Measurements from ENCODE around the gene MYO1E. TPM values are rescaled to one million over a fixed set of nuclear protein-coding genes. Genes with fewer than 3 reads are reported as not detected.

The MYO1E gene
- total RNA-seq, 2 donors from 2014 or later = 47.8 to 65.6 TPM

DNA sequence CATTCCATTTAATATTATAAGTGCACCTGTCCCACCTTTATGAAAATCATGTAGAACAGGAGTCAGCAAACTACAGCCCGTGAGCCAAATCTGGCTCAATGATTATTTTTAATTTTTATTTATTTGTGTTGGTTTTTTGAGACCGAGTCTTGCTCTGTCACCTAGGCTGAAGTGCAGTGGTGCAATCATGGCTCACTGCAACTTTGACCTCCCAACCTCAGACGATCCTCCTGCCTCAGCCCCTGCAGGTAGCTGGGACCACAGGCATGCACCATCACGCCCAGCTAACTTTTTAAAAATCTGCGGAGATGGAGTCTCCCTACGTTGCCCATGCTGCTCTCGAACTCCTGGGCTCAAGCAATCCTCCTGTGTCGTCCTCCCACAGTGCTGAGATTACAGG, 42.0 kb downstream of the MYO1E start:
- 85% methylated on average over 7 to 8 of the region's 8 CpGs for WGBS, 2 experiments (ENCODE audit: insufficient coverage in 1 of 2, insufficient read length in 1 of 2)
- H3K36me3 Mint-ChIP-seq (ENCODE audit: low read depth) = no peaks in the 10 kb centered on the region

DNA sequence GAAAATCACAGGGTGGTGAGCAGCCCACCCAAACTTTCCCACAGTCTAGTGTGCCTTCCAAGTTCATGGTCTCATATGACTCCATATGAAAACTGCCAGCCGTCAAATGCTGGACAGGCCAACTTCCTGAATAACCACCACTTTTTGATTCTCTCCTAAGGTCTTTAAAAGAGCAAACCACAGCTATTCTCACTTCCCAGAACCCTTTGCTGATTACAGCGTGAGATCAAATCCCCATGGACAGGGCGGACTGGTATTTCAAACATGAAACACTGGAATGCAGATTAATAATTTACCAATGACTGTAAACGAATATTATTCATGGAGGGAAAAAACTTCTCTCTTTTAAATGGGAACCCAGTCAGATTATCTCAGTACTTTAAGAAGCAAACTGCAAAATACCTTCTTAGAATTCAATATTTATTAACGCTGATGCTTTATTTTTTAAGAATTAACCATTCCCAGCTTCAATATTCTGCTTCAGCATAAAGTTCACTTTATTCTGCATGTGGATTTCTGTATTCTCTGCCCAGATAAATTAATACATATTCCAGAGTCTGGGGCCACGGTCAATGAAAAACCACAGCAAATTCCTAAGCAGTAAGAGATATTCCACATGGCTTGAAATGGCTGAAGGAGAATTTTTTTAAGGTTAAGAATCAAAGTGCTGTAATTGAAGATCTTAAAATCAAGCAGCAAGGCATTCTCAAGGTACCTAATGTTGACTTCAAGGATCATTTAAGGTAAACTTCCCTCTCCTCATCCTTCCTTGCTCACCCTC, 42.9 kb downstream of the MYO1E start:
- 93% methylated on average over 3 to 6 of the region's 6 CpGs for WGBS, 2 experiments (ENCODE audit: insufficient coverage in 1 of 2, insufficient read length in 1 of 2)
- TF ChIP-seq, protein P1, sequence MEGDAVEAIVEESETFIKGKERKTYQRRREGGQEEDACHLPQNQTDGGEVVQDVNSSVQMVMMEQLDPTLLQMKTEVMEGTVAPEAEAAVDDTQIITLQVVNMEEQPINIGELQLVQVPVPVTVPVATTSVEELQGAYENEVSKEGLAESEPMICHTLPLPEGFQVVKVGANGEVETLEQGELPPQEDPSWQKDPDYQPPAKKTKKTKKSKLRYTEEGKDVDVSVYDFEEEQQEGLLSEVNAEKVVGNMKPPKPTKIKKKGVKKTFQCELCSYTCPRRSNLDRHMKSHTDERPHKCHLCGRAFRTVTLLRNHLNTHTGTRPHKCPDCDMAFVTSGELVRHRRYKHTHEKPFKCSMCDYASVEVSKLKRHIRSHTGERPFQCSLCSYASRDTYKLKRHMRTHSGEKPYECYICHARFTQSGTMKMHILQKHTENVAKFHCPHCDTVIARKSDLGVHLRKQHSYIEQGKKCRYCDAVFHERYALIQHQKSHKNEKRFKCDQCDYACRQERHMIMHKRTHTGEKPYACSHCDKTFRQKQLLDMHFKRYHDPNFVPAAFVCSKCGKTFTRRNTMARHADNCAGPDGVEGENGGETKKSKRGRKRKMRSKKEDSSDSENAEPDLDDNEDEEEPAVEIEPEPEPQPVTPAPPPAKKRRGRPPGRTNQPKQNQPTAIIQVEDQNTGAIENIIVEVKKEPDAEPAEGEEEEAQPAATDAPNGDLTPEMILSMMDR (conservative IDR thresholded peaks at IDR 0.05) = no peak
- H3K36me3 Mint-ChIP-seq (ENCODE audit: low read depth) = no peaks in the 10 kb centered on the region
- H3K27ac Mint-ChIP-seq = no peak overlapping the region
- Histone ChIP-seq H3K27ac (ENCODE audit: low read depth, low read length) (no peak overlapping the region), H3K27me3 (ENCODE audit: control insufficient read depth, insufficient read depth, low read length, poor library complexity, severe bottlenecking) (no peaks in the 10 kb centered on the region), H3K9me3 (ENCODE audit: control insufficient read depth, low read length) (no peaks in the 10 kb centered on the region), H3K36me3 (ENCODE audit: control insufficient read depth, insufficient read depth, low read length) (no peaks in the 10 kb centered on the region), H3K4me3 (ENCODE audit: low read length) (no peak overlapping the region), H3K4me1 (ENCODE audit: control insufficient read depth, insufficient read depth, low read length) (no peaks in the 10 kb centered on the region), H3K9ac (ENCODE audit: extremely low read depth, low read length, poor library complexity, severe bottlenecking) (no peak overlapping the region)
- DNase-seq = no peak
- no peak overlapping the region for H3K4me3 Mint-ChIP-seq
- no peaks in the 10 kb centered on the region for H3K27me3 Mint-ChIP-seq (ENCODE audit: insufficient read depth)
- no peaks in the 10 kb centered on the region for H3K9me3 Mint-ChIP-seq
- H3K4me1 Mint-ChIP-seq = peaks cover 17% of the 10 kb centered on the region

More for the DNA sequence above, 42.0 kb downstream of the MYO1E start:
- no peak overlapping the region for H3K27ac Mint-ChIP-seq
- Histone ChIP-seq H3K9me3 (ENCODE audit: control insufficient read depth, low read length) (no peaks in the 10 kb centered on the region), H3K36me3 (ENCODE audit: control insufficient read depth, insufficient read depth, low read length) (no peaks in the 10 kb centered on the region), H3K9ac (ENCODE audit: extremely low read depth, low read length, poor library complexity, severe bottlenecking) (no peak overlapping the region), H3K27me3 (ENCODE audit: control insufficient read depth, insufficient read depth, low read length, poor library complexity, severe bottlenecking) (no peaks in the 10 kb centered on the region), H3K4me3 (ENCODE audit: low read length) (no peak overlapping the region), H3K4me1 (ENCODE audit: control insufficient read depth, insufficient read depth, low read length) (no peaks in the 10 kb centered on the region), H3K27ac (ENCODE audit: low read depth, low read length) (no peak overlapping the region)
- H3K4me1 Mint-ChIP-seq = peaks cover 24% of the 10 kb centered on the region
- no peak overlapping the region for H3K4me3 Mint-ChIP-seq
- H3K27me3 Mint-ChIP-seq (ENCODE audit: insufficient read depth) = no peaks in the 10 kb centered on the region
- DNase-seq = no peak
- TF ChIP-seq, protein P1 (conservative IDR thresholded peaks at IDR 0.05) = no peak
- H3K9me3 Mint-ChIP-seq = no peaks in the 10 kb centered on the region

DNA sequence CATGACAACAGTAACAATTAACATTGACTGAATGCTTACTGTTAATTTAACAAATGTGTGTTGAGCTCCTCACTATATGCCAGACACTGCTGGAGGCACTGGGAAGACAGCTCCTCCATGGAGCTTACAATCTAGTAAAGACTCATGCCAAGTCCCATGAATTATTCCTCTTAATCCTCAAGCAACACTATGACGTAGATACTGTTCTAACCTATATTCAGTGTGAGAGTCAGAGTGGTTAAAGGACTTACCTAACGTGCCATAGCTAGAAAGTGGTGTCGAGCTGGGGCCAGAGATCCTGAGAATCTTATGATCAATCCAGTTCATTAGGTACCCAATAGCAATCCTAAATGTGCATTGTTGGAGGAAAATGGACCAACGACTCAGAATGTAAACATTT, 43.6 kb downstream of the MYO1E start:
- Mint-ChIP-seq H3K27me3 (ENCODE audit: insufficient read depth) (no peaks in the 10 kb centered on the region), H3K27ac (no peak overlapping the region), H3K4me1 (peaks cover 15% of the 10 kb centered on the region), H3K9me3 (no peaks in the 10 kb centered on the region), H3K4me3 (no peak overlapping the region), H3K36me3 (ENCODE audit: low read depth) (no peaks in the 10 kb centered on the region)
- Histone ChIP-seq H3K4me1 (ENCODE audit: control insufficient read depth, insufficient read depth, low read length) (no peaks in the 10 kb centered on the region), H3K27me3 (ENCODE audit: control insufficient read depth, insufficient read depth, low read length, poor library complexity, severe bottlenecking) (no peaks in the 10 kb centered on the region), H3K9me3 (ENCODE audit: control insufficient read depth, low read length) (no peaks in the 10 kb centered on the region), H3K9ac (ENCODE audit: extremely low read depth, low read length, poor library complexity, severe bottlenecking) (no peak overlapping the region), H3K4me3 (ENCODE audit: low read length) (no peak overlapping the region), H3K36me3 (ENCODE audit: control insufficient read depth, insufficient read depth, low read length) (no peaks in the 10 kb centered on the region), H3K27ac (ENCODE audit: low read depth, low read length) (no peak overlapping the region)
- 93 to 100% methylated on average over 3 to 4 of the region's 4 CpGs for WGBS, 2 experiments (ENCODE audit: insufficient coverage in 1 of 2, insufficient read length in 1 of 2)
- TF ChIP-seq, protein P1 (conservative IDR thresholded peaks at IDR 0.05) = no peak
- no peak for DNase-seq
